Dermis microvascular lymphatic vessel endothelial cell (primary cell): Measurements from ENCODE around the gene ASTN1. TPM values are rescaled to one million over a fixed set of nuclear protein-coding genes. Genes with fewer than 3 reads are reported as not detected.

Source experiments
- DNase-seq, 2 donors: peaks; one replicate each; pipeline versions ENCODE4 v3.0.0 to v3.0.0-alpha.2; 2010; ENCODE audit warnings: low read depth in 2 of 2
- total RNA-seq: library from RNA; depleted of rRNA; stranded (reverse); fragments of >200 nt; gene quantifications from 2 replicates; pipeline ENCODE4 v1.2.1, GENCODE V29; 2014

The ASTN1 gene
- total RNA-seq, 1 donor from 2014 or later = not detected

DNA sequence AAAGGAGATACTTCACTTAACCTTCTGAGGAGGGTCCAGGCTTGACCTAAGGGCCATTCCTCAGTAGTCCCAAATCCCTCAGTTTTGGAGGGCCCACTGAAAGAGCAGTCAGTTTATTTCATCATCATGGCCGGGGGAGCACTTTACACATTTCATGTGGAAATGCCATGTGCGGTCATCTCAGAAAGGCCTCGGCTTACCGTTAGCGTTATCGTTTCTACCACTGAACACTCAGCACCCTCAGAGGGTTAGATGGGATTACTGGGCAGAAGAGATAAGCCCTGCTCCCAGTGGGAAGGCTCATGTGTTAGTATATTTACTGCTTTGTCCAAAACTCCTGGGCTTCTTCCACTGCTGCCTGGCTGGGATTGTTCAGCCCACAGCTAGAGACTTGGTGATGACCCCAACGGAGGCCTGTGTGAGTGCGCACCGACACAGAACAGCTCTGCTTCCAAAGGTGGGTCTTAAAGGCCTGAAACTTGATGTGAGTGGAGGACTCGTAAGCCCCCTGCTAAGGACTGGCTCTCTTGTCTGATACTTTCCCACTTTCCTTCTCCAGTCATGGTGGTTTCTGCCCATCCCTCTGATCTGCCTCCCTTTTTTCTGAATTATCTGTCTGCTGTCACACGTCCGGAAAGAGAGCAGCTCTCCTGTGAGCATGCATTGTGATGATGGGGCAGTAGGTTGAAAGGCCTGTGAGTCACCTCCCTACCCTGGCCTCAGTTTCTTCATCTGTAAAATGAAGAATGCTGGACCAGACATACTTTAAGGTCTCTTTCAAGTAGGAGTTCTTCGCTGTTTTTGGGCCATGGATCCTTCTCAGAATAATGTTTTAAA, 284.5 kb downstream of the ASTN1 start:
- no peak for DNase-seq

DNA sequence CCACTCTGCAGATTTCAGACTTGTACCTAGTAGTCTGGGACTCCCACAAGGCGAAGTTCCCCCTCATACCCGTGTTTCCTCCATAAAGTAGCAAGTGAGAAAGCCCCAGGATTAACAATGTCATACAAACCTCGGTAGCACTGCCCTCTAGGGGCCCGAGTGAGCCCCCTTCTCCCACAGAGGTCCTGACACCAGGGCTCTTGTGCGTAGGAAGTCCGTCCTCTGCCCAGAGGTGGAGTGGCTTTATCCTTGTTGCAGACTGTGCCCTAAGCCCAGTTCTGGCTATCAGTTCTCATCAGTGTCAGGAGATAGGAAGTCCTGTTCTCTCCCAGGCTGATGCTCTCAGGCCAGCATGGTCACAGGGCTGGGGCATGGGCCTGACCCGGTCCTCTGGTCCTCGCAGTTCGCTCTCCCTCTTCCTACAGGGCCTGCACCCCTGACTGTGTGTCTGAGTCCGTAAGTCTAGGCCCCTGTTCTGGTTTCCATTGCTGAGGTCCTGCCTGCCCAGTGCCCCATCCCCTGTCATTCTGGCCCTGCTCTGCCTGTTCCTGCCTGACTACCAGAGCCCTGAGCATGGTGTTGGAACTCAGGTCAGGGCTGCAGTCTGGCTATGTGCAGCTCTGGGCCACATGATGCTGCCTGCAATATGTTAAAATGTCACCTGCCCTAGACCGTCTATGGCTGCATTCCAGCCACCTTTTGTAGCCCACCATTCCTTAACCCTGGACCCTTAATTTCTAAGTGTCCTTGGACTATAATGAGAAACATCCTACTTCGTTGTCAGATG, 285.6 kb downstream of the ASTN1 start:
- DNase-seq = no peak

DNA sequence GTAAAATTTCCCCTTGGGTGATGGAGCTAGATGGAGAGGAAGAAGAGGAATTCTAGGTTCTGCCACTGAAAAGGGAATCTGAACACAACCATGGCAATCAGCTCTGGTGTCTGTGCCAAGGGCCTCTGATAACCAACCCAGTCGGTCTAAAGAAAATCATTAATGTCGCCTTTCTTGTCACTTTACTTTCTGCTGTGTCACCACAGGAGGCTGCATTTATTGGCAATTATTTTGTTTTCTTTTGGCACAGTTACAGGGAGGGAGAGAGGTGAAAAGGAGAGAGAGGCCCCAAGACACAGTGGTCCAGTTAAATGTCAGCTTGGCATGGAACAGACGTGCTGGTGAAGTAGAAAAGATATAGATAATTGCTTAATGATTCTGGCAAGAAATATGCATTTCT, 287.0 kb downstream of the ASTN1 start:
- no peak for DNase-seq

GRCh38 chr1:176876966-176877515, 287.5 kb downstream of the ASTN1 start:
- DNase-seq = no peak

DNA sequence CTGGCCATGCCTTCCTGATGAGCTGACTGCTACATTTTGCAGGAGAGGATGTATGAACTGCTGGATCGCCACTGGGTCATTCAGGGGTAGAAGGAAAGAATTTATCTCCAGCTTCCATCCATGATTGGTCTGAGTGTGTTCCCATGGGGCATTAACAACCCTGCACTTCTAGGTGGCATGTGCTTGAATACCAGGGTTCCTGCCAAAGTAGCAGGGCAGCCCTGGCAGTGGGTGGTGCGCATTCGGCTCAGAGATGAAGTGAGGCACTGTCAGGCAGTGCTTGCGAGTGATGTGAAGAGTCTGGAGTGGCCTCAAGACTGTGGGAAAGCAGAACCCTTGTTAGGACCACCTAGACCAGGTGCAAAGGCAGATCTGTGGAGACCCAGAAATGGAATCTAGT, 294.9 kb downstream of the ASTN1 start:
- no peak for DNase-seq

- no peak for DNase-seq
These were observed 298.3 kb downstream of the ASTN1 start for GRCh38 chr1:176866011-176866714.

DNA sequence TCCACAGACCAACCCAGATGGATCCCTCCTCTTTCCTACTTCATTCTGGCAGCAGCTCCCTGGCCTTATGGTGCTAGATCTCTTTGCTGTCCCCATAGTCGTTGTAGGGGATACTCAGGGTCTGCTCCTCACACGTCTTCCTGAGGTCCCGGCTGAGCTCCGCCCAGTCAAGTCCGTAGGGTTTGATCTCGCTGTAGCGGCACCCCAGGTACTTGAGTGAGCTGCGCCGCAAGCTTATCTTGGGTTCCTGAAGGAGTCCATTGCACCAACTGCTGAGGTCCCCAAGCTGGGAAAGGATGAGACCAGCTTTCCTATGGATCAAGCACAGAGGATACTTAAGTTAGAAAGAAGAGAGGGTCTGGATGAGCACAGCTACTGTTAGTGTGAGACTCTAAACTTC, 300.3 kb downstream of the ASTN1 start:
- no peak for DNase-seq

DNA sequence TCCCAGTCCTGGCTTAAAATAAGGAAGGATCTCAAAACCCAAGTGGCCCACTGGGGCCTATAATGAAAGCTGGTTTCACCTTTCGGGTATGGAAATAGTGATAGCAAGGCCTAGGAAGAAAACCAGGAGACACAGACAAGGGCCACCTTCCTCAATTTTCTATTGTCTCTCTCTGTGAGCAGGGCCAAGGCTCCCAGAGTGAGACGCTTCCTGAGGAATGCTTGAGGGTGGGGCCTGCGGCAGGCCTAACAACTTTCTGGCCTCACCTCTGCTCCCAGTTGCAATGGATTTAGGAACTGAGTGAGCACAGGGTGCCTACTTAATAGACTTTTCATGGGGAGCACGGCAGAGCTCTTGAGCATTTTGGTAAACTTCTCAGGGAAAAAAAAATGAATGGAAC, 300.9 kb downstream of the ASTN1 start:
- DNase-seq = no peak

GRCh38 chr1:176858433-176858916, 306.0 kb downstream of the ASTN1 start:
- no peak for DNase-seq

GRCh38 chr1:176857632-176858031, 306.9 kb downstream of the ASTN1 start:
- no peak for DNase-seq

DNA sequence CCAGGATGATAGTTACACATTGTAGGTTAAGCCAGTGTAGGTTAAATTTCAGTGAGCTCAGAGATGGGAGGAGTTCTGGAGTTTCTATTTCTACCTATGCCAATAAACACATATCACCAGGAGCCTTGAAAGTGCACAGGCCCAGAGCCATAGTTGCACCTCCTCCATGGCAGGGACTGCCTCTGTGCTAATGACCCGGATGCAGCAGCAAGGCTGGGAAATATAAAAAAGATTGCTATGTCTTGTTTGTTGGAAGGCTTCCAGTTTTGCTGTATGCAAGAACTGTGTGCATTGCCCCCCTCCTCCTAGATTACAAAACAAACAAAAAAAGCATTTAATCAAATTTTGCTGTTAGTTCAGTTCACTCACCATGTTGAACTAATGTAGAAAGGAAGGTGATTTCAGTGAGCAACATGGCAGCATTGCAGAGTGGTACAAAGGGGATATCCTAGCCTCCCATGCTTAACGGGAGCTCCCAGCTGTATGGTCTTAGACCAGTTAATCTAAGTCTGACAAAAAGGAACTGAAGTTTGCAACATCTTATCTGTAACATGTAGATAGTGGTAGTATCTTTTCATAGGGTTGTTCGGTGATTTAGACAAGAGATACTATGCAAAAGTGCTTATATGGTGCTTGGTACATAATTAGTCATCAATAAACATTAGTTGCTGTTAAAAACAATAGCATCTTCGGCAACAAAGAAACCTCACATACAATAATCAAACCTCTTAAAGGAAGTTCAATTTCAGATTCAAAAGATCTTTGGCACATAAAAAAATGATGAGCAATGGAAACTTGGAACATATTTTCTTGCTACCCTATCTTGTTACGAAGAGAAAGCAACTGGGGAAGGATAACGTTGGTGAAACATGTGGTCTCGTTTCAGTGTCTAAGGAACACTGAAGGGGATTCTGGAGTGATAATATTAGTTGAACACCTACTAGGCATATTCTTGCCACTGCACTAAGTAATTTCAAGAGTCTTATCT, 309.5 kb downstream of the ASTN1 start:
- no peak for DNase-seq

GRCh38 chr1:176854121-176854520, 310.4 kb downstream of the ASTN1 start:
- DNase-seq = no peak

GRCh38 chr1:176853503-176853902, 311.0 kb downstream of the ASTN1 start:
- no peak for DNase-seq

DNA sequence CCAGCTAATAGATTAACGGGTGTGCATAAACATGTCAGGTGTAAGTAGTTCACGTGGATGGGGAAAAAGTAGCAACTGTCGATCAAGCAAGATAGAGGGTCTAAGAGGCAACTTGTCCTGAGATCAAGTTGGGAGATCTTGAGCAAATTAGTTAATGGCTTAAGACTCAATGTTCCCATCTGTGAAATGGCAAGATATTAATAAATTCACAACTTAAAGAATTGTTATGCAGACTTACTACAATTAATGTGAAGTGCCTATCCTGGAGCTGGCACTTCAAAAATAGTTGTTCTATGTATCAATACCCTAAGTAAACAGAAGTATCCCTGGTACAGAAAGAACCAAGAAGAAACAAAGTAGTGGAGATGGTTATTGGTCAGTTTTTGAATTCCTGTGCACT, 312.4 kb downstream of the ASTN1 start:
- DNase-seq = no peak

GRCh38 chr1:176850871-176851270, 313.6 kb downstream of the ASTN1 start:
- DNase-seq = no peak

GRCh38 chr1:176849281-176849680, 315.2 kb downstream of the ASTN1 start:
- DNase-seq = no peak

DNA sequence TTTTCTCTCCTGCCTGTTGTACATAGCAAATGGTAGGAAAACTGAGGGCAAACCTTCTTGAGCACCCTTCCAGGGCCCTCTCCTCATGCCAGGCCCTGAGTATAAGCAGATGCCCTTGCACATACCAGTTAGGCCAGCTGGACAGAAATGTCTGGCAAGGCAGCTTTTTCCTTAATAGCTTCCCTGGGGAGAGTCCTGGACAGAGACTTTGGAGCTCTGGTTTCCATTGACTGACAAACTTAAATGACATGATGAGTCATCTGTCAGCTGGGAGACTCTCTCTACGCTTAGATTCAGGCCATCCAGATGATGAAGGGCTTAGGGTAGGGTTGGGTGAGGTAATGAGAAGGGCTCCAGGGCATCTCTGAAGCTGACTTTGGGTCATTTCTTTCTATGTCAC, 317.5 kb downstream of the ASTN1 start:
- no peak for DNase-seq

DNA sequence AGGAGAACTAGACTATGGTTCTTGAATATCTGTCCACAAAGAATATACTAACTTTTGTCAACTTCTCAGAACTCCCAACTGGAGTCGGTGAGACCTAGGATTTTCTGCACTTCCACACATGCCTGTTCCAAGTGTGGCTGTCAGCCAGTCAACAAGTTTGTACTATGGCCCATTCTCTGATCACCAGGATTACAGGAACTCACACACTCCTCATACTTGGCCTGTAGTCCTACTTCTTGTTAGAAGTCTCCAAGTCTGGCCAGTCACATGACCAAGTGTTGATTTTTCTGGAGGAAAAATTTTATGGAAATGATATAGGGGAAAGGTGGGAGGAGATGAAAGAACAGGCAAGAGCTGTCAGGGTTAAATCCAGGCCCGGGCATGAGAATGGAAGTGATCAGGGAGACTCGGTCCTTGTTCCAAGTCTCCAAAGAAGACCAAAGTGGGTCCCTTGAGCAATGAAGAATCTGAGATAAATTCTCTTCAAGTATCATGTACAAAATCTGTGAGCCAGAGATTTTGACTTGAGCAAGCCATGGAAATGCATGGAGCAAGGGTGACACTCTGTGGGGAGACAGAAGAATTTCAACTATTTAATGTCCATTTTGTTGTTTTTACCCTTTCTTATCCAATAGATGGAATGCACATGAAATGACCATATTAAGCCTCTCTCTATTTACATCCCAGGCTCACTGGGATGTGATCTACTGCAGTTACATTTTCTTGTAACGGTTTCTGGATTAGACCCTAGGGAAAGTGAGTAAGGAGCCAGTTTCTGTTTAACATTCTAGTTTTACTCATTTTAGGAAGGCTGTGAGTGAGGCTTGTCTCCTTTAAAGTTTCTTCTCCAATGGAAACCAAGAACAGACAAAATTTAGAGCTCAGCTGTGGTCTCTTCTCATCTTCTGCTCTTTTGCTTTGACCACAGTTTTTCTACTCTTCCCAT, 320.9 kb downstream of the ASTN1 start:
- peak; percentile 6 to 11 for DNase-seq

DNA sequence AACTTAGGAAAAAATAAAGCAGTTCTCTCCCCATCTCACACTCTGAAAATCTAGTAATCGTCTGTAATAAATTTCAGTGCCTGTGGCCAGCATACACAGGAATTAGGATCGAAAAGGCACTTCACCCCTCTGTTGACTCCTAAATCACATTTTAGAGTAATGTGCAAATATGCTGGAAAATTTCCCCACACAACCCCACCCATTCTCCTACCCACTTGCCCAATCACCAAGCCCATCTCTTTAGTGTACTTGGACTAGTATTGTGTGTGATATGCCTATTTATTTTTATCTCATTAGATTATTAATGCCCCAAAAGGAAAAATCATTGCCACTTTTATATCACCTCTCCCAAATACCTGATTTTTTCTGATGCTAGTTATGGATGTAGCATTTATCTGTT, 323.3 kb downstream of the ASTN1 start:
- no peak for DNase-seq
